Stimulated activated CD8-positive, alpha-beta memory T cell treated with anti-CD3 and anti-CD28 coated beads, Interleukin-7, amount 100 ng/mL, for 4 hours (primary cell): ENCODE results near the gene PEX14.

Source experiments
- DNase-seq, 2 donors: peaks; one replicate each; pipeline ENCODE4 v3.0.0-alpha.2; 2020; ENCODE audit warnings: low read depth in 2 of 2

The PEX14 gene

GRCh38 chr1:10540277-10541005 lies 65.7 kb downstream of the PEX14 start:
- DNase-seq, result no peak

GRCh38 chr1:10541286-10541685 lies 66.5 kb downstream of the PEX14 start:
- no peak for DNase-seq

- no peak for DNase-seq
Observed at GRCh38 chr1:10544239-10544638, 69.5 kb downstream of the PEX14 start.

- DNase-seq, result no peak
Observed at GRCh38 chr1:10546896-10547295, 72.1 kb downstream of the PEX14 start.

- DNase-seq, result no peak
Observed at GRCh38 chr1:10549904-10550664, 75.3 kb downstream of the PEX14 start.

GRCh38 chr1:10553118-10553517 lies 78.4 kb downstream of the PEX14 start:
- DNase-seq, result no peak

- DNase-seq, result no peak
Observed at GRCh38 chr1:10555635-10556429, 81.1 kb downstream of the PEX14 start.

GRCh38 chr1:10556430-10557005 lies 81.8 kb downstream of the PEX14 start:
- DNase-seq, result no peak

GRCh38 chr1:10557714-10558113 lies 83.0 kb downstream of the PEX14 start:
- DNase-seq, result no peak

- no peak for DNase-seq
Observed at GRCh38 chr1:10559386-10559785, 84.6 kb downstream of the PEX14 start.

GRCh38 chr1:10561497-10561896 lies 86.7 kb downstream of the PEX14 start:
- DNase-seq, result no peak

GRCh38 chr1:10561955-10562354 lies 87.2 kb downstream of the PEX14 start:
- DNase-seq, result no peak

GRCh38 chr1:10564063-10564462 lies 89.3 kb downstream of the PEX14 start:
- DNase-seq, result no peak

GRCh38 chr1:10569531-10569930 lies 94.8 kb downstream of the PEX14 start:
- DNase-seq, result no peak

- no peak for DNase-seq
Observed at GRCh38 chr1:10575616-10576015, 100.9 kb downstream of the PEX14 start.

- no peak for DNase-seq
Observed at GRCh38 chr1:10578070-10578469, 103.3 kb downstream of the PEX14 start.

GRCh38 chr1:10583641-10584040 lies 108.9 kb downstream of the PEX14 start:
- DNase-seq, result no peak

GRCh38 chr1:10585242-10585641 lies 110.5 kb downstream of the PEX14 start:
- no peak for DNase-seq

- DNase-seq, result no peak
Observed at GRCh38 chr1:10586125-10586524, 111.4 kb downstream of the PEX14 start.

- DNase-seq, result no peak
Observed at GRCh38 chr1:10588640-10589039, 113.9 kb downstream of the PEX14 start.

GRCh38 chr1:10589074-10589473 lies 114.3 kb downstream of the PEX14 start:
- DNase-seq, result no peak

GRCh38 chr1:10591010-10591409 lies 116.3 kb downstream of the PEX14 start:
- no peak for DNase-seq
